Stimulated activated CD4-positive, alpha-beta T cell treated with anti-CD3 and anti-CD28 coated beads, Interleukin-15, amount 100 ng/mL, for 1 hour (primary cell): ENCODE results near the gene KIAA1217.
A peak's percentile ranks its signal among the peaks of the same experiment; 100 is the strongest.

Experiments used
- DNase-seq, 2 donors: peaks; one replicate each; pipeline ENCODE4 v3.0.0-alpha.2; 2020; ENCODE audit warnings: low read depth in 1 of 2, low spot score in 1 of 2

Gene KIAA1217

DNA sequence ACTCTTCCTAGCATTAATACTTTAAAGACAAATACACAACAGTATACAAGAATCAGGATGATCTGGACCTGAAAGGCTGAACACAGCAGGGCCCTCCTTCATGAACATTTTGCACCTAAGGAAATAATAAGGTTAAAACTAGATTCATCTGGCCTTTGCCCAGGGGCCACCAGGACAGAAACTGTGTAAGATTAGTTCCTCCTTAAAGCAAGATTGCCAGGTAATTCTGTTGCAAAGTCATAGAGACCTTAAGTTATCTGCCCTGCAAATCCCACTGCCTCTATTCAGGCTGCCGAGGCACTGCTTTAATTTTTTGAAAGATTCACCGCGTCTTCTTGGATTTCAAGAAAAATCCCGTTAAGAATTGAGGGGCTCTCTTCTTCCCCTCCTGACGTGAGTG, 1.6 kb upstream of the KIAA1217 start:
- no peak for DNase-seq

DNA sequence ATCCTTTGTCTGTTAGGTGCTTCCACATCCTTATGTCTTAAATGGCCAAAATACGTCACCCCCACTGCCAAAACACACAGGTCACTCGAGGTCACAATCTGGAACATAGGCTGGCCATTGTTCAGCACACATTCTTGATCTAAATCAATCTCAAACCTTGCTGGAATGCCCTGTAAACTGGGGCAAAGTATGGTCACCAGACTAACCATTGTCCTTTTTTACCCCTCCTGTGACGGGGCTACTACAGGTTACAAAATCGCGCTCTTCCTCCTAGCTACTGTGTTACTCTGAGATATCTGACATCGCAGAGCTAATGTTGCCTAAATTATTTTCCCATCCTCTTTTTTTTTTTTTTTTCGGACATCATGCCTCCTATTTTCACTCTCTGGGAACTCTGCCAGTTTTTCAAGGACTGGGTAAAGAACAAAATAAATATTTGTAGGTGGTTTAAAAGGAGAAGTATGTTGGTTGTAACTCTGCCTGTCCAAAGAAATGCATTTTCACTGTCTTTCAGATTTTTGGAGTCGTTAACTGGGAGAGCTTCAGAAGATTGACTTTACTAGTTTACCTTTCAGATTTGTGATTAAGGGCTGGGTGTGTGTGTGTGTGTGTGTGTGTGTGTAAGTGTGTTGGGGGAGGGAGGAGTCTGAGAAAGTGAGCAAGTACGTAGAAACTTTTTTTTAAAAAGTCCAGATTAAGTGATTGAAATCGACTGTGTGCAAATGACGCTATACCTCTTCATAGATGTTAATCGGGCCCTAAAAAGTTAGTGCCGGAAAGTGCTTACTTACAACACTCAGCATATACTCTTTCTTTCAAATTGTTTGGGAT, 942 bp upstream of the KIAA1217 start:
- no peak for DNase-seq

DNA sequence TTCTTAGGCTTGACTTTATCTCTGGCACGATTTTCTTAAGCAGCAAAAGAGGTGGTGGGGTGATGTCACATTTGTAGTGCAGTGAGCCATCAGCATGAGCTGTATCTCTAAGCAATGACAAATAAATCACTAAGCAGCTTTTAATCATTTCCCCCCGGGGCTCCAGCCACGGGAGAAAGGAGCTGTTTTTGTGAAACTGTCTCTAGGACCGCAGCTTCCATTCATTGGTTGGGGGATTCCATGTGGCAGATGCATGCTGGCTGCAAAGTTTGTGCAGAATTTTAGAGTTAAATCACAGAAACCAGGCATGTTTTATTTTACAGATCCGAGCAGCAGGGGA, 464 bp downstream of the KIAA1217 start:
- no peak for DNase-seq

DNA sequence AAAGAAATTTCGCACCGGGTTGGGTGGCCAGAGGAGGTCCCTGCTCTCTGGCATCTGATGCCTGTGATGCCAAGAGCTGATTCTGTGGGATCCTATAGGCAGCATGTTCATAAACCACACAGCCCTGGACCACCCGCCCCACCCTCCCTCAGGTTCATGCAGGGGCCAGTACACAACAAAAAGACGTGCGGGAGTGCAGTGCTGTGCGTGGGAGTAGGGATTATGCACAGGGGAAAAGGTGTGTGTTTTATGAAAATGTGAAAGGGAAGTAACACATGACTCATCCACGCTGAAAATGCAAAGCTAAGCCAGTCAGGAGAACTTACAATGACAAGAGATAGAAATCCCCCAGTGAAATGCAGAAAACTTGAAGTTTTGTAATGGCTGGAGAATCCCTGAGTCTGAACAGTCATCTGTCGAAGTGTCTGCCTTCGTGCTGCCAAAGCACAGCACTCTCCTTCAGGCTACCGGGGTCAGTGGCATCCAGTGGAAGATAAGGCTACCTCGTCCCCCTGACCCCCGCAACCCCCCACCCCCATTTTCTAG, 1.1 kb downstream of the KIAA1217 start:
- DNase-seq: peak in 1 of 2 donors; percentile 22

DNA sequence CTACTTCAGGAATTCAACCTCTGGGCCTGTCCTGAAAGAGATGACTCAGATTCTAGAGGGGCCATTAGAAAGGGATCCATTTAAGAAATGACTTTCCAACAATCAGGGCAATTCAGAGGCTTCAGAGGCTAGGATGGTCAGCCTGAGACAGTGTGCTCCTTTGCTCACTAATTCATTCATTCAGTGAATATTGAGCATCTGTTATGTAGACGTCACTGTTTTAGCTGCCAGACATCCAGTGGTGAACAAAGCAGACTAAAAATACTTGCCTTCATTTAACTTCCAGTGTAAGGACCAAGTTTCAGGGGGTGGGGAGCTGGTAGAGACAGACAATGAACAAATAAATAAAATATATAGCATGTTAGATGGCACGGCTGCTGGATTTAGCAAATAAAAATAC, 1.6 kb downstream of the KIAA1217 start:
- no peak for DNase-seq

DNA sequence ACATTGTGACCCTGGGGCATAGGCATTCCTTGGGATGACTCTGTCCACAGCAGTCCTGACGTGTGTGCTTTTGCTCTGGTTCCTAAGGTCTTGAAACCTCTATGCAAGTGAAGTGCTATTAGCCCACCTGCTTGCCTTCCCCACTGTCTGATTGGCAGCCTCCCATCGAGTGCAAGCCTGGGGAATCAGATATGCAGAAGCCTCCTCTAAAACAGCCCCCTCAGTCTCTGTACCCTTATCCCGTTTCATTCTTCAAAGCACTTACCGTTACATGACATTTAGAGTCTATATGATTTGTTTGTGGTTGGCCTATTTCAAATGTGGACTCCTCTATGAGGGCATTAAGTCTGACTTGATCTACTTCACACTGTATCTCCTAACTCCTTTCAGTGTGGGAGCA, 4.3 kb downstream of the KIAA1217 start:
- no peak for DNase-seq

DNA sequence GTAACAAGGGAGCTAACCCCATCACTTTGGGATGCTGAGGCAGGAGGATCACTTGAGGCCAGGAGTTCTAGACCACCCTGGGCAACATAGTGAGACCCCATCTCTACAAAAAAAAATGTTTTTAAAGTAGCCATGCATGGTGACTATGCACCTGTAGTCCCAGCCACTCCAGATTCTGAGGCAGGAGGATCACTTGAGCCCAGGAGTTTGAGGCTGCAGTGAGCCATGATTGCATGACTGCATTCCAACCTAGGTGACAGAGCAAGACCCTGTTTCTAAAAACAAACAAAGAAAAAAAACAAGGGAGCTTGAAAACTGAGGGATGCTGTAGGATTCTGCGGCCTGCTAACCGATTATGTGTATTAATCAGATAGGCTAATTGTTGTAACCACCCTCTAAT, 4.9 kb downstream of the KIAA1217 start:
- no peak for DNase-seq

DNA sequence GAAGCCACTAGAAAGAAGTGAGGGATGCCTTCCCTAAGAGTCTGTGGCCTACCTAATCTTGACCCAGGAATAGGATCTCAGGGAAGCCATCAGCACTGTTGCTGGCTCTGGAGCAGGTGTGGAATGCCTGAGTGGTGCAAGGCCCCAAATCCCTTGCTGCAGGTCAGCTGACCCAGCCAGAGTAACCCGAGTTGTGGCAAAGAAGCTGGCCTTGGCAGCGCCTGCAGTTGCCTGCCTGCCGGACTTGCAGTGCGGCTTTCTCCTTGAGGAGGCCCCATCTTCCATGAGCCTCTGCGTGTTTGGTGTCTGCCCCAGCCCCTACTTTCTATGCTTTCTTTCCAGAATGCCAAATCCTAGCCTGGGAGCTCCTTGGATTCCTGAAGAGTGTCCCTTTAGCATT, 5.8 kb downstream of the KIAA1217 start:
- DNase-seq: no peak

DNA sequence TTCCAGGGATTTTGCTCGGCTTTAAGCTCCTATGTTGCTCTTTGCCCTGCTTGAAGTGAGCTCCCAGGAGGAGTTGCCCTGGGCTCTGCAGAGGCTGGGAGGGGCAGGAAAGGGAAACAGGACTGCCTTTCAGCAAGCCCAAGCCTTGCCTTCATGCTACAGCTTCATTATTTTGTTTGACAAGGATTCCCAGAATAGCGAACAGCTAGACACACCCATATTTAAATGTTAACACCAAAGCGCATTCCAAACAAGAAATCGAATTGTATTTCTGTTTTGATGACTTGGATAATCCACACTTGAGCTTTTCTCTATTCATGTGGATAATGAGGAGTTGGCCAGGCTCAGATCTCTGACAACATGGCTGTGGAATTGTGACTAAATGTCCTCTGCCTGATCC, 6.3 kb downstream of the KIAA1217 start:
- no peak for DNase-seq

DNA sequence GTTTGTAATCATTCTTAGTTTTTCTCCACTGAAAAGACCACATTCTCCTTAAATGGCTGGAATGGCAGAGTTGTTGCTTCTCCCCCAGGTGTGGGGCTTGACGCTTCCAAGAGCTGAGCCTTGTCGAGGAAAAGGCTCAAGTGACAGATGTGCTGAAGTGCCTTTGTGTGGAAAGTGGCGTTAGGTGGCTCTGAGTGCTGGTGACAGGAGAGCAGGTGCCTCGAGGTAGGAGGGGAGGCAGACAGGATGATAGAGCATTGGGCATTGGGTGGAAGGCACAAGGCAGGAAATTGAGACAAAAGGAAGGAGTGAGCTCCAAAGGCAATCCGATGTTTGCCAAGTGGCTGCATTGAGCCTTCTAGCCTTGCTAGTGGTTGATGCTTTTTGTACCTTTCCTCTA, 6.7 kb downstream of the KIAA1217 start:
- DNase-seq: no peak

DNA sequence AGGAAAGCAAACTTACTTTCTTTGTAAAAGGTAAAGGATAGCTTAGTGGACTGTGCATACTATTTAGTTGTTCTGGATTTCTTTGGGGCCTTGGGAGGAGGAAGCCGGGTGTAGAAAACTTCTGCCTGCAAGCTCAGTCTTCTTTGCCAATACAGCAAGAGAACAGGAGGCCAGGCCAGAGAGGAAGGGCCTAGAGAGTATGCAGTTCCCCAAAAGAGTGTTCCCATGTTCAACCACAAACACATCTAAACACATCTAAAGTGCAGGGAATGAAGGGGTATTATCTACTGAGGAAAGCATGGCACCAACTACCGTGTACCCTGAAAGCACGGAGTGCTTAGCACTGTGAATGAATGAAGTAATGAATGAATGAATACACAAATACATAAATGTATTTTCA, 11.0 kb downstream of the KIAA1217 start:
- no peak for DNase-seq

DNA sequence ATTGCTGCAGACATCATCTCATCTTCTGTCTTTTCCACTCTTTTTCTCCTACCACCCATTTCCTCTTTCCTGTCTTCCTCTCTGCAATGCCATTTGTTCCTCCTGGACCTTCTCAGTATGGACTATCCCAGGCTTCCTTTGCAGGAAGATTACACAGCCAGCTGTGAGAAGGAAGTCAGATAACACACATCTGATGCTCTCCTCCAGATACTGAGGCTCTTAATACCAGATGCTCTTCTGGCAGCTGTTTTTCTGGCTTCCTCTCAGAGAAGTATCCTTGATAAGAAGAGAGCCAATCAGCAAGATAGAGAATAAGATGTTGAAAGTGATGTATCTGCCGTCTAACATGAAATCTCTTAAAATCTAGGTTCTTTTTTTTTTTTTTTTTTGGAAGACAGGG, 14.4 kb downstream of the KIAA1217 start:
- DNase-seq: no peak

DNA sequence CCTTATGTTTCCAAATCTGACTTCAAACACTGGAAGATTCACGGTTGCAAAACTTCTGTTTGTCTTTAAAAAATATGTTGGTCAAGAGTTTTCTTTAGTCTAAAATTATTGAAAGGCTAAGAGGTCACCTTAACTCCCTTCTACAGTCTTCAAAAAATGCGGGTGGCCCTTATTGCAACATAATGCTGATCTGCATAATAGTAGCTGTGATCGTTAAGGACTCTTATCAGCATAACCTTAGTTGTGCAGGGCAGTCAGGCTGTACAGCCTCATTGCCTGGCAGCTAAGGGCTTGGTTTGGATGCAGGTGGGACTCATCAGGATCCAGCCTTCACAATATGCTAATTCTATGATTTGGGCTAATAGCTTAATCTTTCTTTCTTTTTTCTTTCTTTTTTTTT, 15.0 kb downstream of the KIAA1217 start:
- no peak for DNase-seq

DNA sequence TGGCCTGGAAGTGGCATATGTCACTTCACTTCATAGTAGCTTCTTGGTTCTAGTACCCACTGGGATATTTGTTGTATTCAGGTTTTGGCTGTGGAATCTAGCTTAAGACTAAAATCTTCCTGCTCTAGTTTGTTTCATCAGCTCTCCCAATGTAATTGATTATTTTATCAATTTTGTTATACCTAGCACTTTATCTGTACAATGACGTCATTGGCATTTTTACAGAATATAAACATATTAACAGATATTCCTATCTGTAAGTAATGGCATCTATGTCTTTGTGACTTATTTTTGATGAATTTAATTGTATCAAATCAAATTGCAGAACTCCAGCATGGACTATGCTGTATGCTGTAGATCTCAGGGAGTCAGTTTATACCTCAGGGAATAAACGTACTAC, 19.7 kb downstream of the KIAA1217 start:
- no peak for DNase-seq

DNA sequence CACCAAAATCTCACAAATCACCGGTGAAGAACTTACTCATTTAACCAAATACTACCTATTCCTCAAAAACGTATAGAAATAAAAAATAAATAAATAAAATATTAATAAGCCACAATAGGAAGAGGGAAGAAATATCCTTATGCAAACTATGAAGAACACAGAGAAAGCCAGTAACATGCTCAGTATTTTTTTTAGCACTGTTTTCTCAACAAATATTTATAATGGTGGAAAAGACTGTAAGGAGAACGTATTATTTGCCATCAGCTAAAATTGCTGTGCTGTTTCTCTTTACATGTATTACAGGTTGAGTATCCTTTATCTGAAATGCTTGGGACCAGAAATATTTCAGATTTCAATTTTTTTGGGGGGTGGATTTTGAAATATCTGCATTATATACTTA, 21.0 kb downstream of the KIAA1217 start:
- no peak for DNase-seq

DNA sequence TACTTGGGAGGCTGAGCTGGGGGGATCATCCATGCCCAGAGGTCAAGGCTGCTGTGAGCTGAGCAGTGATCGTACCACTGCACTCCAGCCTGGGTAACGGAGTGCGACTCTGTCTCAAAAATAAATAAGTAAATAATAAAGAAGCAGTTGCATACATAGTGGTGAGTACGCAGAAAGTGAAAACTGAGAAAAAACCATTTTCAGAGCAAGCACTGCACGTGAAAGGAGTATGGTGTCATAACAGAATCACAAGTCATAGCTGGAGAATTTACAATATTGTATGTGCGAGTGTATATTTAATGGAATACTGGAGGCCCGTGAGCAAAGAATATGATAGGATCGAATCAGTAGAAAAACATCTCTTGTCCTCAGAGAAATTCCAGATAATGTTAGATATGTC, 22.3 kb downstream of the KIAA1217 start:
- no peak for DNase-seq

DNA sequence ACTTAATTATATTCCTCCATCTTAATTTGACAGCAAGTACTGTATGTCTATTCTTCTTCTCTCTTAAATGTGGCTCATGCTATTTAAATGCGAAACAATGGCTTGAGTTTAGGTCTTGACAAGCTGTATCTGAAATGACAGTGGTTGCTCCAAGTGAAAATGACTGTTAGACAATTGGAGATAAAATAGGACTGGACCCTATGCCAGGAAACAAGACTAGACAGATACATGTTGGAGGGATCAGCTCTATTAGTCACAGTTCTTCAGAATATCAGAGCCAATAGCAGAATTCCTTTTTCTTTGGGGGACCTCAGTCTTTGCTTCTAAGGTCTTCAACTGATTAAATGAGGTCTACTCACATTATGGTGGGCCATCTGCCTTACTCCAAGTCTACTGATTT, 25.8 kb downstream of the KIAA1217 start:
- DNase-seq: no peak

DNA sequence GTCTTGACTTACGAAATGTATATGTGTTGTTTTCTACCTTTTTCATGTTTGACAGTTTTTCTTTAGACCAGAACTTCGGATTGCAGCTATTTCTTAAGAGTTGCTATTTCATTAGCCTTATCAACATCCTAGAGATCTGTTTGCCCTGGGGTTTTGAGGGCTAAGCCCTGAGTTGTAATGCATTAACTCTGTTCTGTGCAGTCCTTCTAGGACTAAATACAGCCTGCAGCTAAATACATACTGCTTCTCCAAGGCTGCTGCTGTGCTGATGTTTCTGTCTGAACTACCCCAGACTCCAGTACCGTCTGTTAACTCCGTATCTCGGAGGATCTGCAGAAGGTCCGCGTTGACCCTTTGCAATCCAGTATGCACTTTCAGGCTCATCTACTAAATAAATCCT, 26.5 kb downstream of the KIAA1217 start:
- no peak for DNase-seq

DNA sequence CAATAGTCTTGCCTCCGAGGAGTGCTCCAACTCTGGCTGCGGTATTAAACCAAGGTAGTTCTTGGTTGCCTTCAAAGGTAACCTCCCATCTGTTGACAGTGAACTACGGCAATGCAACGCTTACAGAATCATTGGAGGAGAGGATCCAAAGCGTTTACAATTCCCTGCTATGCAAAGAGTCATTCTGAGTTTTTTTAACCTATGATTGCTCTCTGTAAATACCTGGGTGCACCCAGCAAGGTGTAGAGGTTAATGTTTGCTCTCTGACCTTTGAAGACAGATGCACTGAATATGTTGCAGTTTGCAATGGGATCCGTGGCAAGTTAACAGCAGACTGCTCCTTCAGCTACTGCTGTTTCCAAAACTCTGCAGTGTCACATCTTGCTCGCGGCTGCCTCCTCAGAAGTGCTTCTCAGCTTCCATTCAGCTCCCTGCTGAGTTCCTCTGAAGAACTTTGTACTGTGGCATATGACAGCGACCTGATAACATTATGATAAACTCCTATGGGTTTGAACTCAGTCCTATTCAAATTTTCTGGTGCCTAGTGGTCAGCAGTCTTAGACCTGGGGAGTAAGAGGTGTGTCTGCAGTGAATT, 29.0 kb downstream of the KIAA1217 start:
- no peak for DNase-seq

DNA sequence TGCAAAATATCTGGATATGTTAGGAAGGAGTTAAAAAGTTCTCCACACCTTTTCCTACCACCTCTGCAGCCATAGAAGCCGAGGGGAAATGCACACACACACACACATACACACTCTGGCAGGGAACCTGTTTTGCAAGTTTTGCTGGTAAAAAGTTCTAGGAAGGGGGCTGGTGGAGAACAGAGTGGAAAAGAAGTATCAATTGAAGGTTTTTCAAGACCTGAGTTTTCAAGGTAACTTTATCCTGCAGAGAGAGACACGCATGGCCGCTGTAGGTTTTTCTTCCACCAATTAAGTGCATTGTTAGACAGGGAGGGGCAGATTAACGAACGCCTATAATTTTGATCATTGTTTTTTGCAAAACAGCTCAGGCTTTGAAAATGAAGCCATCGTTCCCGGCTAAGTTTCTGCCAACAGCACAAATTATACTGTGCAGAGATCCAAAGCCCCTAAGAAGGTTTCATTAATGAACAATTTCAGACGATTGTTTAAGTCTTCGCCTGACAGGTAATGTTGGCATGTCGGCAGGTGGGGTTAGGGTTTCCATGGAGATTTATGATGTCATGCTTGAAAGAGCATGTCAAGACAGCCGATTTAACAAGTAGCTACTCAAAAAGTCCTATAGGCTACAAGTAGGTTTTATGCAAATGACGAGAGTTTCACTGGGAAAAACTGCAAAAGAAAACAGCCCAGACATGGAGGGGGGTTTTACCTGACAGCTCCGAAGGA, 29.7 kb downstream of the KIAA1217 start:
- no peak for DNase-seq

DNA sequence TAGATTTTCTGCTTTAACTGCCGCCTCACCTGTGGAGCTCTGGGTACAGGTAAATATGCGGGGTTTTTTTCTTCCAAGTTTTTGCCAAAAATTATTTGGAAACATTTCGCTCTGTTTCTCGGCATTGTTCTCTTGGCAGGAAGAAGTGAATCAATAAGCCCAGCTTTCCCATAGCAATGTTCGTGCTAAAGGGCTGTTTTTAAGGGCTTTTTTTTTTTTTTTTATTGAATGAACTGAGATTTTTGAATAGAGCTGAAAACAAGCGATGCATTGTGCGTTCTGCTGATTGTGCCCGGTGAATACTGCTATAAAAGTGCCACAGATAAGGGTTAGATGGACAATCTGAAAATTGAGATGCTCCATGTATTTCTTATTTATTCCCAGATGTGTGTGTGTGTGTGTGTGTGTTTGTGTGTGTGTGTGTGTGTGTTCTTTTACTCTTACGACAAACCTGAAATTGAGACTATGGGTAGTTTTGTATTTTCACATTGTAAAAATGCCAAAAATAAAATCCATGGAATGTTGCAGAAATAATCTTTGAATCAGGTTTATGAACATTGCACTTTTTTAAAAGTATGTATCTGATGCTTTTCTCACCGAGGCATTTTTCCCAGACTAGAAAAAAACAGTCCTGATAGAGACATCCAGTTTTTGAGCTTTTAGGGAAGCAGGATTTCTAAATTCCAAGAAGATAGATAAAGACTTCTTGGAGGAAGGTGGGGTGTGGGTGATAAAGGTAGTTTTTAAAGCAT, 30.5 kb downstream of the KIAA1217 start:
- no peak for DNase-seq
